Large intestine (tissue), 12 donors: ENCODE data around the gene TOM1L1. TPM values are rescaled to one million over a fixed set of nuclear protein-coding genes. Genes with fewer than 3 reads are reported as not detected.

Source experiments
- DNase-seq, 2 donors: peaks; one replicate each; pipeline versions ENCODE4 v3.0.0 to v3.0.0-alpha.2; 2013
- H3K27ac ChIP-seq: one replicate; pipeline ENCODE4 v1.5.1; 2013; ENCODE audit warnings: low read length
- H3K27me3 ChIP-seq: 2 replicates; pipeline ENCODE4 v1.6.1; 2013; ENCODE audit warnings: low read length; ENCODE audit not compliant: control insufficient read depth, insufficient read depth
- H3K36me3 ChIP-seq: 2 replicates; pipeline ENCODE4 v1.6.1; 2013; ENCODE audit warnings: low read length; ENCODE audit not compliant: control insufficient read depth, insufficient read depth
- H3K4me1 ChIP-seq: one replicate; pipeline ENCODE4 v1.6.1; 2013; ENCODE audit warnings: low read length; ENCODE audit not compliant: control insufficient read depth, insufficient read depth
- H3K4me3 ChIP-seq: one replicate; pipeline ENCODE4 v1.5.1; 2013; ENCODE audit warnings: low read length
- H3K9me3 ChIP-seq: one replicate; pipeline ENCODE4 v1.6.1; 2013; ENCODE audit warnings: mild to moderate bottlenecking, low read depth, low read length, moderate library complexity; ENCODE audit not compliant: control insufficient read depth
- WGBS: methylation state at CpG from one replicate; pipeline ENCODE4 v1.1.5; 2013; ENCODE audit warnings: low lambda C conversion rate; ENCODE audit not compliant: insufficient coverage; 5-methylcytosine and 5-hydroxymethylcytosine counted together
- long read RNA-seq, 11 donors: transcript quantifications; one replicate each; lab custom pipeline, GENCODE V29; 2026
- polyA plus RNA-seq: library from polyadenylated mRNA; unstranded; fragments of 120-200 nt; gene quantifications from one replicate; pipeline ENCODE4 v1.2.1, GENCODE V29; 2013

The TOM1L1 gene, protein sequence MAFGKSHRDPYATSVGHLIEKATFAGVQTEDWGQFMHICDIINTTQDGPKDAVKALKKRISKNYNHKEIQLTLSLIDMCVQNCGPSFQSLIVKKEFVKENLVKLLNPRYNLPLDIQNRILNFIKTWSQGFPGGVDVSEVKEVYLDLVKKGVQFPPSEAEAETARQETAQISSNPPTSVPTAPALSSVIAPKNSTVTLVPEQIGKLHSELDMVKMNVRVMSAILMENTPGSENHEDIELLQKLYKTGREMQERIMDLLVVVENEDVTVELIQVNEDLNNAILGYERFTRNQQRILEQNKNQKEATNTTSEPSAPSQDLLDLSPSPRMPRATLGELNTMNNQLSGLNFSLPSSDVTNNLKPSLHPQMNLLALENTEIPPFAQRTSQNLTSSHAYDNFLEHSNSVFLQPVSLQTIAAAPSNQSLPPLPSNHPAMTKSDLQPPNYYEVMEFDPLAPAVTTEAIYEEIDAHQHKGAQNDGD
- 107 TPM for polyA plus RNA-seq
- long read RNA-seq, donor 1, transcript TOM1L1-221 (16 exons, 2,507 nt): major isoform, 6 of 52 reads
- long read RNA-seq, donor 1, partial matches to known transcripts: 12 of 52 reads
- long read RNA-seq, donor 1, other reads (novel, unspliced or antisense): 30 of 52 reads
- long read RNA-seq, donor 2, transcript TOM1L1-218 (6 exons, 721 nt): minor isoform, 6 of 155 reads
- long read RNA-seq, donor 2, transcript TOM1L1-221 (16 exons, 2,507 nt): major isoform, 9 of 155 reads
- long read RNA-seq, donor 2, partial matches to known transcripts: 56 of 155 reads
- long read RNA-seq, donor 2, other reads (novel, unspliced or antisense): 76 of 155 reads
- long read RNA-seq, donor 3: 0 reads
- long read RNA-seq, donor 4, partial matches to known transcripts: 0 of 2 reads
- long read RNA-seq, donor 4, other reads (novel, unspliced or antisense): 0 of 2 reads
- long read RNA-seq, donor 5, partial matches to known transcripts: 0 of 4 reads
- long read RNA-seq, donor 5, other reads (novel, unspliced or antisense): 0 of 4 reads
- long read RNA-seq, donor 6, transcript TOM1L1-221 (16 exons, 2,507 nt): major isoform, 12 of 126 reads
- long read RNA-seq, donor 6, partial matches to known transcripts: 57 of 126 reads
- long read RNA-seq, donor 6, other reads (novel, unspliced or antisense): 49 of 126 reads
- long read RNA-seq, donor 7, partial matches to known transcripts: 5 of 19 reads
- long read RNA-seq, donor 7, other reads (novel, unspliced or antisense): 8 of 19 reads
- long read RNA-seq, donor 8, transcript TOM1L1-221 (16 exons, 2,507 nt): minor isoform, 7 of 41 reads
- long read RNA-seq, donor 8, transcript TOM1L1-220 (10 exons, 1,849 nt): major isoform, 8 of 41 reads
- long read RNA-seq, donor 8, partial matches to known transcripts: 18 of 41 reads
- long read RNA-seq, donor 8, other reads (novel, unspliced or antisense): 0 of 41 reads
- long read RNA-seq, donor 9, transcript TOM1L1-221 (16 exons, 2,507 nt): major isoform, 13 of 81 reads
- long read RNA-seq, donor 9, partial matches to known transcripts: 29 of 81 reads
- long read RNA-seq, donor 9, other reads (novel, unspliced or antisense): 30 of 81 reads
- long read RNA-seq, donor 10, transcript TOM1L1-218 (6 exons, 721 nt): minor isoform, 5 of 126 reads
- long read RNA-seq, donor 10, transcript TOM1L1-220 (10 exons, 1,849 nt): minor isoform, 11 of 126 reads
- long read RNA-seq, donor 10, transcript TOM1L1-221 (16 exons, 2,507 nt): major isoform, 15 of 126 reads
- long read RNA-seq, donor 10, partial matches to known transcripts: 40 of 126 reads
- long read RNA-seq, donor 10, other reads (novel, unspliced or antisense): 54 of 126 reads
- long read RNA-seq, donor 11, transcript TOM1L1-221 (16 exons, 2,507 nt): major isoform, 7 of 61 reads
- long read RNA-seq, donor 11, partial matches to known transcripts: 19 of 61 reads
- long read RNA-seq, donor 11, other reads (novel, unspliced or antisense): 28 of 61 reads

GRCh38 chr17:54900457-54901229 is at the start of gene TOM1L1:
Gene TOM1L1 (plus strand): TSS chr17:54900852. CDS start chr17:54900866, 14 bp downstream.
- H3K27ac ChIP-seq: peak within 1 kb of the TSS; percentile 81
- H3K27me3 ChIP-seq: peaks cover 5% of the 10 kb centered on the region
- H3K4me3 ChIP-seq: peak within 1 kb of the TSS; percentile 67
- no CpG with 5 or more reads among the region's 67 CpGs for WGBS
- H3K4me1 ChIP-seq: peaks cover 5% of the 10 kb centered on the region
- no peaks in the 10 kb centered on the region for H3K36me3 ChIP-seq
- H3K9me3 ChIP-seq: no peaks in the 10 kb centered on the region
- peak; percentile 88 to 93 for DNase-seq

GRCh38 chr17:54859187-54859586 is 41.5 kb upstream of the TOM1L1 start:
- H3K27me3 ChIP-seq: no peaks in the 10 kb centered on the region
- no peaks in the 10 kb centered on the region for H3K4me1 ChIP-seq
- no CpG with 5 or more reads among the region's 2 CpGs for WGBS
- H3K9me3 ChIP-seq: no peaks in the 10 kb centered on the region
- no peak overlapping the region for H3K4me3 ChIP-seq
- H3K27ac ChIP-seq: no peak overlapping the region
- no peak for DNase-seq
- H3K36me3 ChIP-seq: no peaks in the 10 kb centered on the region

GRCh38 chr17:54860617-54861470 is 39.8 kb upstream of the TOM1L1 start:
- WGBS: 80% methylated on average over 4 of the region's 9 CpGs
- no peaks in the 10 kb centered on the region for H3K4me1 ChIP-seq
- H3K4me3 ChIP-seq: no peak overlapping the region
- H3K9me3 ChIP-seq: no peaks in the 10 kb centered on the region
- no peaks in the 10 kb centered on the region for H3K36me3 ChIP-seq
- H3K27me3 ChIP-seq: no peaks in the 10 kb centered on the region
- no peak overlapping the region for H3K27ac ChIP-seq
- DNase-seq: no peak

DNA sequence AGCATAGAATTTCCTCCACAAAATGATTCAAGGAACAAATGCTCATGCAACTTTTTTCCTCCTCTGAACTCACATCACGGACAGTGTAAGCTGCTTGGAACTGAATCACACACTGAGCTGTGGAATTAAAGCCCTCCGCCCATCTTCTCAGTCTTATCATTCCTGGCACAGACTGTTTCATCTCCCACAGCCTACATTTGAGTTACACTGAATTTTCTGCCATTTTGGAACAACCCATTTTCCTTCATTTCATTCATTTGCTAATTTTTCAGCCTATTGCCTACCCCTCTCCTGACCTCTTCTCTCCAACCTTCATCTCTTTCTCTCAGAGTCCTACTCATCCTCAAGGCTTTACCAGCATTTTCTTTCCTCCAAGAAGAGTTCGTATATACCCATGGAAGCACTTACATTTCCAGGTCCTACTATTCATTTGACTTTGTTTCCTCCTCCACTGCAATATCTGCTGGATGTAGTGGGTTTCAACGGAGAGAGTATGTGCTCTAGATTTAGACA is 39.1 kb upstream of the TOM1L1 start:
- no peak overlapping the region for H3K27ac ChIP-seq
- WGBS: no CpG with 5 or more reads among the region's 4 CpGs
- no peak overlapping the region for H3K4me3 ChIP-seq

GRCh38 chr17:54863176-54863575 is 37.5 kb upstream of the TOM1L1 start:
- no peaks in the 10 kb centered on the region for H3K9me3 ChIP-seq
- no peak overlapping the region for H3K27ac ChIP-seq
- H3K4me1 ChIP-seq: no peaks in the 10 kb centered on the region
- H3K36me3 ChIP-seq: no peaks in the 10 kb centered on the region
- H3K4me3 ChIP-seq: no peak overlapping the region
- H3K27me3 ChIP-seq: no peaks in the 10 kb centered on the region
- no CpG with 5 or more reads among the region's 2 CpGs for WGBS
- no peak for DNase-seq

More for the DNA sequence above, 39.1 kb upstream of the TOM1L1 start:
- no peaks in the 10 kb centered on the region for H3K27me3 ChIP-seq
- no peaks in the 10 kb centered on the region for H3K36me3 ChIP-seq
- H3K9me3 ChIP-seq: no peaks in the 10 kb centered on the region
- DNase-seq: no peak
- no peaks in the 10 kb centered on the region for H3K4me1 ChIP-seq

GRCh38 chr17:54864070-54864469 is 36.6 kb upstream of the TOM1L1 start:
- WGBS: no CpG with 5 or more reads among the region's 1 CpG
- H3K4me3 ChIP-seq: no peak overlapping the region
- no peaks in the 10 kb centered on the region for H3K36me3 ChIP-seq
- H3K9me3 ChIP-seq: no peaks in the 10 kb centered on the region
- no peaks in the 10 kb centered on the region for H3K4me1 ChIP-seq
- no peak for DNase-seq
- H3K27ac ChIP-seq: no peak overlapping the region
- no peaks in the 10 kb centered on the region for H3K27me3 ChIP-seq

GRCh38 chr17:54864636-54865356 is 35.9 kb upstream of the TOM1L1 start:
- H3K4me1 ChIP-seq: no peaks in the 10 kb centered on the region
- no peak overlapping the region for H3K27ac ChIP-seq
- WGBS: 80% methylated on average over 2 of the region's 8 CpGs
- no peak overlapping the region for H3K4me3 ChIP-seq
- no peaks in the 10 kb centered on the region for H3K27me3 ChIP-seq
- no peak for DNase-seq
- H3K9me3 ChIP-seq: no peaks in the 10 kb centered on the region
- H3K36me3 ChIP-seq: no peaks in the 10 kb centered on the region

DNA sequence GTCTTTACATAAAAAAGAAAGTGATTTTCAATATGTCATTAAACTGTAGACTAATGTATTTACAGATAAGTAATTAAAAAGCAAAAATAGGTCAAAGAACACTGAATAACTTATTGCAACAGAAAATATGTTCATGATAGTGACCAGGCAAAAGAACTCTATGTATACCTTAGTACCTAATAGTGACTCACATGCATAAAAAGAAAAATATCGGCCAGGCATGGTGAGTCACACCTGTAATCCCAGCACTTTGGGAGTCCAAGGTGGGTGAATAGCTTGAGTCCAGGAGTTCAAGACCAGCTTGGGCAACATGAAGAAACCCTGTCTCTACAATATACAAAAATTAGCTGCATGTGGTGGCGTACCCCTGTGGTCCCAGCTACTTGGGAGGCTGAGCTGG is 33.0 kb upstream of the TOM1L1 start:
- H3K27ac ChIP-seq: no peak overlapping the region
- WGBS: no CpG with 5 or more reads among the region's 2 CpGs
- no peaks in the 10 kb centered on the region for H3K36me3 ChIP-seq
- H3K4me3 ChIP-seq: no peak overlapping the region
- no peaks in the 10 kb centered on the region for H3K9me3 ChIP-seq
- H3K27me3 ChIP-seq: no peaks in the 10 kb centered on the region
- no peak for DNase-seq
- no peaks in the 10 kb centered on the region for H3K4me1 ChIP-seq
